A673 (cell line): Measurements from ENCODE around the gene ACSL4. TPM values are rescaled to one million over a fixed set of nuclear protein-coding genes. Genes with fewer than 3 reads are reported as not detected.
"Not testable (repeated sequence)": the region's sequence is repeated elsewhere in the genome, so short reads cannot be mapped to it uniquely, and the experiment has no call there.

Experiments used
- BruUV-seq: library from RNA; stranded (reverse); fragments of 400-500 nt; replicated peaks from 2 replicates; lab custom pipeline; 2021; lab: Mats Ljungman, UMichigan
- CTCF ChIA-PET: fragments of 300-600 bp; sonication (Branson Sonifier 250); formaldehyde crosslinking; loops from one replicate; lab custom pipeline; 2022; ENCODE audit warnings: antibody characterized with exemption; lab: Charles Lee
- POLR2A ChIA-PET: fragments of 300-600 bp; sonication (Branson Sonifier 250); formaldehyde crosslinking; loops from one replicate; lab custom pipeline; 2022; ENCODE audit warnings: antibody characterized with exemption; ENCODE audit not compliant: low non-redundant PET; lab: Charles Lee
- DNase-seq: peaks from one replicate; pipeline ENCODE4 v3.0.0-alpha.2; 2015; ENCODE audit warnings: low spot score
- H3K27ac ChIP-seq: fragments of 200-600 bp; sonication (generic); 2 replicates; pipeline ENCODE4 v1.5.1; 2016; ENCODE audit warnings: mixed run types, low read depth, mild to moderate bottlenecking, mixed read lengths, antibody characterized with exemption, low read length; ENCODE audit not compliant: poor library complexity, severe bottlenecking
- H3K27me3 ChIP-seq: fragments of 200-600 bp; sonication (generic); replicated peaks from 2 replicates; pipeline ENCODE4 v1.6.1; 2017; ENCODE audit warnings: mixed run types, low read depth, mild to moderate bottlenecking, mixed read lengths, antibody characterized with exemption, low read length; ENCODE audit not compliant: insufficient read depth, poor library complexity
- H3K36me3 ChIP-seq: fragments of 200-600 bp; sonication (generic); 2 replicates; pipeline ENCODE4 v1.6.1; 2016; ENCODE audit warnings: mixed run types, mild to moderate bottlenecking, mixed read lengths, antibody characterized with exemption, low read length; ENCODE audit not compliant: insufficient read depth, poor library complexity, severe bottlenecking
- H3K4me1 ChIP-seq: fragments of 200-600 bp; sonication (generic); 2 replicates; pipeline ENCODE4 v1.6.1; 2017; ENCODE audit warnings: mixed run types, mild to moderate bottlenecking, mixed read lengths, antibody characterized with exemption, low read length; ENCODE audit not compliant: insufficient read depth, poor library complexity, severe bottlenecking
- H3K4me3 ChIP-seq: fragments of 200-600 bp; sonication (generic); 2 replicates; pipeline ENCODE4 v1.5.1; 2016; ENCODE audit warnings: low read depth, mixed run types, mild to moderate bottlenecking, mixed read lengths, low read length; ENCODE audit not compliant: poor library complexity, severe bottlenecking
- H3K9me3 ChIP-seq: fragments of 200-600 bp; sonication (generic); 2 replicates; pipeline ENCODE4 v1.6.1; 2016; ENCODE audit warnings: mixed run types, low read depth, mild to moderate bottlenecking, mixed read lengths, antibody characterized with exemption, low read length; ENCODE audit not compliant: poor library complexity, severe bottlenecking
- CTCF ChIP-seq: fragments of 300-800, 200-600 bp; sonication (generic); conservative IDR thresholded peaks from 2 replicates; pipeline ENCODE4 v1.5.1; 2017; ENCODE audit warnings: low read depth, mild to moderate bottlenecking, antibody characterized with exemption, low read length, moderate library complexity, mixed read lengths
- EZH2 ChIP-seq: fragments of 200-600 bp; sonication (generic); IDR thresholded peaks from 2 replicates; pipeline ENCODE4 v1.6.1; 2017; ENCODE audit warnings: borderline replicate concordance, low read depth, mild to moderate bottlenecking, mixed read lengths, antibody characterized with exemption, low read length; ENCODE audit not compliant: poor library complexity, severe bottlenecking
- intact Hi-C: fragments of 100-400 bp; cut with micrococcal nuclease; formaldehyde crosslinking; loops from one replicate; pipeline ENCODE4 v1.10.0; 2022; ENCODE audit not compliant: unreplicated experiment
- total RNA-seq: library from RNA; stranded (reverse); gene quantifications from 2 replicates; pipeline ENCODE4 v1.2.3, GENCODE V29; 2021

The ACSL4 gene
- total RNA-seq, 1 experiment from 2014 or later = 59.7 TPM

- DNase-seq = peak; percentile 37
- H3K4me1 ChIP-seq = peaks cover 14% of the 10 kb centered on the region
- TSS peak; percentile 46 for BruUV-seq
- H3K4me3 ChIP-seq = peak overlapping the region; percentile 73
- ChIA-PET CTCF (interaction anchor here (0.7 to 1.5 kb wide), 2 partner anchors 125 to 158 kb away, joined by 4 to 5 read pairs; no protein-coding TSS in a partner anchor), POLR2A (no interaction called here)
- no peaks in the 10 kb centered on the region for H3K36me3 ChIP-seq
- no peaks in the 10 kb centered on the region for H3K27me3 ChIP-seq
- H3K9me3 ChIP-seq = no peaks in the 10 kb centered on the region
- TF ChIP-seq CTCF (no peak), EZH2 (no peak)
- peak overlapping the region; percentile 81 for H3K27ac ChIP-seq
- intact Hi-C loops = loop anchor here (5.0 kb wide), 1 partner anchor 125 kb away; no protein-coding TSS in a partner anchor
Measured at GRCh38 chrX:109732017-109732801, 848 bp downstream of the ACSL4 start.

GRCh38 chrX:109728173-109728535, 4.9 kb downstream of the ACSL4 start:
- ChIA-PET POLR2A (no interaction called here), CTCF (interaction anchor here (0.6 kb wide), 1 partner anchor 46 kb away, joined by 3 read pairs; no protein-coding TSS in a partner anchor)
- H3K4me3 ChIP-seq = peak overlapping the region; percentile 1
- H3K4me1 ChIP-seq = peaks cover 6% of the 10 kb centered on the region
- TF ChIP-seq EZH2 (no peak), CTCF (no peak)
- intact Hi-C loops = no loop called here
- no peaks in the 10 kb centered on the region for H3K27me3 ChIP-seq
- H3K9me3 ChIP-seq = no peaks in the 10 kb centered on the region
- BruUV-seq = no TSS peak
- no peaks in the 10 kb centered on the region for H3K36me3 ChIP-seq
- DNase-seq = no peak
- H3K27ac ChIP-seq = no peak overlapping the region

- H3K9me3 ChIP-seq, POLR2A ChIA-PET, H3K27ac ChIP-seq, intact Hi-C loops, DNase-seq, H3K27me3 ChIP-seq, CTCF ChIA-PET, BruUV-seq, H3K4me3 ChIP-seq, H3K36me3 ChIP-seq, H3K4me1 ChIP-seq: not testable (repeated sequence)
Measured at GRCh38 chrX:109724971-109725370, 8.1 kb downstream of the ACSL4 start.

- BruUV-seq = no TSS peak
- no peaks in the 10 kb centered on the region for H3K9me3 ChIP-seq
- POLR2A ChIA-PET = no interaction called here
Measured at GRCh38 chrX:109720947-109721346, 12.1 kb downstream of the ACSL4 start.

More at GRCh38 chrX:109720947-109721346, 12.1 kb downstream of the ACSL4 start:
- Histone ChIP-seq H3K27me3 (no peaks in the 10 kb centered on the region), H3K4me1 (peaks cover 4% of the 10 kb centered on the region), H3K27ac (no peak overlapping the region), H3K4me3 (no peak overlapping the region), H3K36me3 (no peaks in the 10 kb centered on the region)
- TF ChIP-seq EZH2 (no peak), CTCF (no peak)
- no peak for DNase-seq
- CTCF ChIA-PET = no interaction called here
- intact Hi-C loops = no loop called here
